ENCODE data around the gene AP1AR.

DNA sequence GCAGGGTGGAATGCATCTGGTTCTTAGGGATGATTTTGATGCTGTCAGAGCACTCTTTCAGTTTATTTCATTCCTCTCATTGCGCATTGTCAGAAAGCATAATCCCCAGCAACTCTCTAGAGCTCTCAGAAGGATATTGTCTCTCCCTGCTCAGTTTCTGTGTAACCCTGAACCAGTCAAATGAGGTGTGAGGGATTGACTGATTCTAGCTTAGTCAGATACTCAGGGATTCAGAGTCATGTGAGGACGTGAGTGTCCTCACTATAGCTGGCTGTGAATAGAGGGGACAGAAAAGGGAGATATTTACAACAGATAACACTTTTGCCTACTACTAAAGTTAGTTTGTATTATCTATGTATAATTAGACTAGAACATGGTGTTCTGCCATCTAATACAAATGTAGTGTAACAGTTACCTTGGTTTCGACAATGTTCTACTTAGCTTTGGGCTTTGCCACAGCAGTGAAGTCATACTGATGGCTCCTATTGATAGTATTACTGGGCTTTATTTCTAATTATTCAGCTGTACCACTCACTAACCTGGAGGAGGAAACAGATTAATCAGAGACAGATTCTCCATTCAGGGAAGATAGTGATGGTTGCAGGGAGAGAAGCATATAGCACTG lies 19.5 kb downstream of the AP1AR start:
- TF ChIP-seq, protein P1, sequence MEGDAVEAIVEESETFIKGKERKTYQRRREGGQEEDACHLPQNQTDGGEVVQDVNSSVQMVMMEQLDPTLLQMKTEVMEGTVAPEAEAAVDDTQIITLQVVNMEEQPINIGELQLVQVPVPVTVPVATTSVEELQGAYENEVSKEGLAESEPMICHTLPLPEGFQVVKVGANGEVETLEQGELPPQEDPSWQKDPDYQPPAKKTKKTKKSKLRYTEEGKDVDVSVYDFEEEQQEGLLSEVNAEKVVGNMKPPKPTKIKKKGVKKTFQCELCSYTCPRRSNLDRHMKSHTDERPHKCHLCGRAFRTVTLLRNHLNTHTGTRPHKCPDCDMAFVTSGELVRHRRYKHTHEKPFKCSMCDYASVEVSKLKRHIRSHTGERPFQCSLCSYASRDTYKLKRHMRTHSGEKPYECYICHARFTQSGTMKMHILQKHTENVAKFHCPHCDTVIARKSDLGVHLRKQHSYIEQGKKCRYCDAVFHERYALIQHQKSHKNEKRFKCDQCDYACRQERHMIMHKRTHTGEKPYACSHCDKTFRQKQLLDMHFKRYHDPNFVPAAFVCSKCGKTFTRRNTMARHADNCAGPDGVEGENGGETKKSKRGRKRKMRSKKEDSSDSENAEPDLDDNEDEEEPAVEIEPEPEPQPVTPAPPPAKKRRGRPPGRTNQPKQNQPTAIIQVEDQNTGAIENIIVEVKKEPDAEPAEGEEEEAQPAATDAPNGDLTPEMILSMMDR (conservative IDR thresholded peaks at IDR 0.05; ENCODE audit: low read length): no peak
- no peak for TF ChIP-seq EZH2phosphoT487 (IDR thresholded peaks at IDR 0.05; ENCODE audit: borderline replicate concordance, low read depth, low read length)

All from OCI-LY7 (cell line).